Hepatocyte (in vitro differentiated cells): Measurements from ENCODE around the gene EMCN.

ENCODE experiments used
- EZH2phosphoT487 ChIP-seq: fragments of 200-600 bp; sonication (generic); IDR thresholded peaks from one replicate; pipeline ENCODE4 v1.6.1; 2018; ENCODE audit warnings: antibody characterized with exemption, mild to moderate bottlenecking, low read depth, moderate library complexity; ENCODE audit not compliant: unreplicated experiment, severe bottlenecking
- TF ChIP-seq, protein P1 (sequence below): fragments of 200-600 bp; sonication (generic); IDR thresholded peaks from 2 replicates; pipeline ENCODE4 v1.5.1; 2016; ENCODE audit warnings: antibody characterized with exemption, mild to moderate bottlenecking; ENCODE audit not compliant: poor library complexity

DNA sequence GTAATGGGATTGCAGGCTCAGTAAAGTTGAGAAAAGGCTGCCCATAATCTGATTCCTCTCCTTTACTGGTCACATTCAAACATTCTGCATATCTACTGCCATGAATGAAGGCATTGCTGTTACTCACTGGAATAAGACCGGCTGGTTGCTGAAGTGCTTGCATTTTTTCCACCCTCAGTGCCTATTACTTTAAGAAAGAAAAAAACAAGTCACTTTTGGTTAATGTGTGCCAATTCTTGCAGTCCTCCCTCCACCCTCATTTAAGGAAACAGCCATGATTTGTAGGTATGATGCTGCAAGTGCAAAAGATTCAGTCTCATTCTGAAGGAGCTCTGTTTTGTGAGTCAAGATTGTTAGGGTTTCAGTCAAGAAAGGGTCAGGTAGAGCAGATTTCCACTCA is 94.9 kb downstream of the EMCN start:
- TF ChIP-seq, protein P1, sequence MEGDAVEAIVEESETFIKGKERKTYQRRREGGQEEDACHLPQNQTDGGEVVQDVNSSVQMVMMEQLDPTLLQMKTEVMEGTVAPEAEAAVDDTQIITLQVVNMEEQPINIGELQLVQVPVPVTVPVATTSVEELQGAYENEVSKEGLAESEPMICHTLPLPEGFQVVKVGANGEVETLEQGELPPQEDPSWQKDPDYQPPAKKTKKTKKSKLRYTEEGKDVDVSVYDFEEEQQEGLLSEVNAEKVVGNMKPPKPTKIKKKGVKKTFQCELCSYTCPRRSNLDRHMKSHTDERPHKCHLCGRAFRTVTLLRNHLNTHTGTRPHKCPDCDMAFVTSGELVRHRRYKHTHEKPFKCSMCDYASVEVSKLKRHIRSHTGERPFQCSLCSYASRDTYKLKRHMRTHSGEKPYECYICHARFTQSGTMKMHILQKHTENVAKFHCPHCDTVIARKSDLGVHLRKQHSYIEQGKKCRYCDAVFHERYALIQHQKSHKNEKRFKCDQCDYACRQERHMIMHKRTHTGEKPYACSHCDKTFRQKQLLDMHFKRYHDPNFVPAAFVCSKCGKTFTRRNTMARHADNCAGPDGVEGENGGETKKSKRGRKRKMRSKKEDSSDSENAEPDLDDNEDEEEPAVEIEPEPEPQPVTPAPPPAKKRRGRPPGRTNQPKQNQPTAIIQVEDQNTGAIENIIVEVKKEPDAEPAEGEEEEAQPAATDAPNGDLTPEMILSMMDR, result no peak
- TF ChIP-seq EZH2phosphoT487, result no peak
